ENCODE data around the gene NTM. TPM values are rescaled to one million over a fixed set of nuclear protein-coding genes. Genes with fewer than 3 reads are reported as not detected.

Gene NTM
- total and polyA plus RNA-seq, 12 donors, result 0.26 to 11.5 (median 4.0) TPM

- DNase-seq, result no peak
- Histone ChIP-seq H3K27ac (no peak overlapping the region), H3K27me3 (no peaks in the 10 kb centered on the region), H3K9me3 (replicated peaks in 1 of 3) (no peaks in the 10 kb centered on the region), H3K4me3 (no peak overlapping the region), H3K36me3 (replicated peaks in 1 of 2) (no peaks in the 10 kb centered on the region), H3K4me1 (replicated peaks in 1 of 2) (no peaks in the 10 kb centered on the region)
- intact Hi-C loops (cut with DNase I), result no loop called here
- 77 to 79% (median 78%) methylated on average over 18 of the region's 18 CpGs for WGBS, 4 donors
- TF ChIP-seq, protein P1, sequence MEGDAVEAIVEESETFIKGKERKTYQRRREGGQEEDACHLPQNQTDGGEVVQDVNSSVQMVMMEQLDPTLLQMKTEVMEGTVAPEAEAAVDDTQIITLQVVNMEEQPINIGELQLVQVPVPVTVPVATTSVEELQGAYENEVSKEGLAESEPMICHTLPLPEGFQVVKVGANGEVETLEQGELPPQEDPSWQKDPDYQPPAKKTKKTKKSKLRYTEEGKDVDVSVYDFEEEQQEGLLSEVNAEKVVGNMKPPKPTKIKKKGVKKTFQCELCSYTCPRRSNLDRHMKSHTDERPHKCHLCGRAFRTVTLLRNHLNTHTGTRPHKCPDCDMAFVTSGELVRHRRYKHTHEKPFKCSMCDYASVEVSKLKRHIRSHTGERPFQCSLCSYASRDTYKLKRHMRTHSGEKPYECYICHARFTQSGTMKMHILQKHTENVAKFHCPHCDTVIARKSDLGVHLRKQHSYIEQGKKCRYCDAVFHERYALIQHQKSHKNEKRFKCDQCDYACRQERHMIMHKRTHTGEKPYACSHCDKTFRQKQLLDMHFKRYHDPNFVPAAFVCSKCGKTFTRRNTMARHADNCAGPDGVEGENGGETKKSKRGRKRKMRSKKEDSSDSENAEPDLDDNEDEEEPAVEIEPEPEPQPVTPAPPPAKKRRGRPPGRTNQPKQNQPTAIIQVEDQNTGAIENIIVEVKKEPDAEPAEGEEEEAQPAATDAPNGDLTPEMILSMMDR (IDR thresholded peaks at IDR 0.05), result no peak
- TF ChIP-seq POLR2A (IDR thresholded peaks at IDR 0.05), result no peak
These were observed 498.5 kb downstream of the NTM start for GRCh38 chr11:131868629-131869507.

DNA sequence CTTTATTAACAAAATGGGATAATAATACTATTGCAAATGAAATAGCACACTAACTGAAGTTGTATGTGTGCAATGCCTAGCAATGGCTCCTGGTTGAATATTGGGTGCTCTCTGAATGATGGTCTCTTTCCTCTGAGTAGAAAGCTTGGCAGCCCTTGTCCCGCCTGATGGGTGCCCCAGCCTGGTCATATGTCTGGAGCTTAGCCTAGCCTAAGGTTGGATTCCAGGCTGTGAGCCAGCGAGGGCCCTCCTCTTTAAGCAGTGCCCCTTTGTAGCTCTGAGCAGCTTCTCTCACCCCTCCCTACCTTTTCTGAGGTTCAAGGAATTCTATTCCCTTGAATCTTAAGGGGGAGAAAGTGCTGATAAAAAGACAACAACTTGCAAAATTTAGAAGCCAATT lies 499.9 kb downstream of the NTM start:
- H3K27me3 ChIP-seq, result no peaks in the 10 kb centered on the region
- 86 to 92% (median 89%) methylated on average over 2 of the region's 2 CpGs for WGBS, 4 donors
- H3K27ac ChIP-seq, result no peak overlapping the region
- H3K36me3 ChIP-seq (replicated peaks in 1 of 2), result no peaks in the 10 kb centered on the region
- DNase-seq, result no peak
- intact Hi-C loops (cut with DNase I), result no loop called here
- H3K4me1 ChIP-seq (replicated peaks in 1 of 2), result no peaks in the 10 kb centered on the region
- H3K4me3 ChIP-seq, result no peak overlapping the region
- no peaks in the 10 kb centered on the region for H3K9me3 ChIP-seq (replicated peaks in 1 of 3)
- no peak for TF ChIP-seq POLR2A (IDR thresholded peaks at IDR 0.05)
- TF ChIP-seq, protein P1 (IDR thresholded peaks at IDR 0.05), result no peak

GRCh38 chr11:131871006-131871405 lies 500.6 kb downstream of the NTM start:
- no peaks in the 10 kb centered on the region for H3K27me3 ChIP-seq
- 67 to 87% (median 77%) methylated on average over 2 of the region's 2 CpGs for WGBS, 4 donors
- DNase-seq, result no peak

GRCh38 chr11:131874070-131874469 lies 503.7 kb downstream of the NTM start:
- Histone ChIP-seq H3K27ac (no peak overlapping the region), H3K36me3 (replicated peaks in 1 of 2) (no peaks in the 10 kb centered on the region), H3K9me3 (replicated peaks in 1 of 3) (no peaks in the 10 kb centered on the region), H3K27me3 (no peaks in the 10 kb centered on the region), H3K4me1 (replicated peaks in 1 of 2) (no peaks in the 10 kb centered on the region), H3K4me3 (no peak overlapping the region)
- intact Hi-C loops (cut with DNase I), result no loop called here
- DNase-seq, result no peak
- TF ChIP-seq, protein P1 (IDR thresholded peaks at IDR 0.05), result no peak
- no peak for TF ChIP-seq POLR2A (IDR thresholded peaks at IDR 0.05)

More at GRCh38 chr11:131871006-131871405, 500.6 kb downstream of the NTM start:
- Histone ChIP-seq H3K27ac (no peak overlapping the region), H3K4me1 (replicated peaks in 1 of 2) (no peaks in the 10 kb centered on the region), H3K36me3 (replicated peaks in 1 of 2) (no peaks in the 10 kb centered on the region), H3K9me3 (replicated peaks in 1 of 3) (no peaks in the 10 kb centered on the region), H3K4me3 (no peak overlapping the region)
- TF ChIP-seq, protein P1 (IDR thresholded peaks at IDR 0.05), result no peak
- TF ChIP-seq POLR2A (IDR thresholded peaks at IDR 0.05), result no peak
- intact Hi-C loops (cut with DNase I), result no loop called here

All from adrenal gland (tissue), 12 donors.